Measurements from ENCODE around the gene BEX3.
"Not testable (repeated sequence)": the region's sequence is repeated elsewhere in the genome, so short reads cannot be mapped to it uniquely, and the experiment has no call there.

The BEX3 gene

DNA sequence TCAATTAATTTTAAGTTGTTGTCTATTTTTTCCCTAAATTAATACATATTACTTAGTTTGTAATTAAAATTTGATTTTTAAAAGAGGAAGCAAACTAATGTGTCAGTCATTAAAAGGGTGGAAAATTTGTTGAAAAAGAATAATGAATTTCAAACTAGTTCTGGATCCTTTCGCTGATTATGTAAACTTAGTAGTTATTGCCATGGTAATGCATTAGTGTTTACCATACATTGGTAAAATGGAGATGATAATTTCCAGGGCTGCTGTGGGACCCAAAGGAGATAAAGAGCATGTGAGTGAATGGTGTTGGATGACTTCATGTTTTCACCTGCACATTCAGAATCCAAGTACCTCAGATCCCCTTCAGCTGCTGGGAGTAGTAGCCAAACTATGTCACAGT lies 6.5 kb downstream of the BEX3 start:
- no peak for DNase-seq (ENCODE audit: low read depth)

DNA sequence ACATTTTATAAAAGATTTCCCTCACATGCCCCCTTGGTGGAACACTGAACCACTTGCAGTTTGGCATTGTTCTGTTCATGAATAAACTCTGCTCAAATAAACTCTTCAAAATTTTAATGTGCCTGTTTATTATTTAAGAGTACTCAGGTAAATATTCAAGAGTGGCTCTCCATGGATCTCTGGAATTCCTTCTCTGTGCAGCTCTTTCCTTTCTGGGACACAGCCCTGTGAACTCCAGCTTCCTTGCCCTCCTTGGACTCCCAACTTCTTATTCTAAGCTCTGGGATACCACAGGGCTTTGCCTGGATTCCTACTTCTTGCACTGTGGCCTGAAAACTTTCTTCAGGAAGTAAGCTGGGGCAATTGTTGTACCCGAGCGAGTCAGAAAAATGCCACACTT lies 8.3 kb downstream of the BEX3 start:
- DNase-seq (ENCODE audit: low read depth) = no peak

DNA sequence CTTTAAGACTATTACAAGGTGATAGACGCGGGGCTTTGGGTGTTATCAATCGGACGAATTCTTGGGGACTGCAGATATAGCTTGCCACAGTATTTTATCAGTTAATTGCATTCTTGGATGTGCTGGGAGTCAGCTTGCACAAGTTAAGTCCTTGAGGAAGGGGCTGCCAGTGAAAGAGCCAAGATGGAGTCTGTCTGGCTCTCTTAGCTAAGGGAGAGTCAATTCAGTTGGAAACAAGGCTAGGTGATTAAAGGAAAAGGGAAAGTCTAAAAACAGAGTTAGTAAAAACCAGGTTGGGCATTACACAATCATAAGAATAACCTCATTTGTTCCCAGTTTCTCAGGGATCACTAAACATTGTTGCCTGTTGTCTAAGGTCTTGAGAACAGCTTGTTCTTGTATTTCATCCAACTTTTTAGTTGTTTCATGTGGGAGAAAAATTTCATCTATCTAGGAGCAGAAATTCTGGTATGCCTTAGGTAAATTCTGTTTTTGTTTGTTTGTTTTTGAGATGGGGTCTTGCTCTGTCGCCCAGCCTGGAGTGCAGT lies 9.0 kb downstream of the BEX3 start:
- not testable (repeated sequence) for DNase-seq (ENCODE audit: low read depth)

DNA sequence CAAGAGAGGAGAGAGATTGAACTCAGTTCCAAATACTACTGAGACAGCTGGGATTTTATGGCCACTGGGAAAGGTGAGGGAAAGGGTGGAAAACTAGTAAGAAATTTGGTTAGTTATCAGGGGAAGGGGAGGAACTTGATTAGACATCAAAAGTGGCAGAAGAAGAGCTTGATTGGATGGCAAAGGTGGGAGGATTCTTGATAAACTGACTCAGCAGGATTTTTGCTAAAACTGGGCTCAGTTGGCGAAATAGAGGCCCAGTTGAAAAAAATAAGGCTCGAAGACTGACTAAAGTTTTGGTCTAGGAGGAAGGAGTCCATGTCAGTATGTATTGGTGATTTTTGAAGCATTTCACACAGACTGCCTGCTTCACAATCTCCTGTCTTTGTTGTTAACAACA lies 10.0 kb downstream of the BEX3 start:
- DNase-seq (ENCODE audit: low read depth) = no peak

DNA sequence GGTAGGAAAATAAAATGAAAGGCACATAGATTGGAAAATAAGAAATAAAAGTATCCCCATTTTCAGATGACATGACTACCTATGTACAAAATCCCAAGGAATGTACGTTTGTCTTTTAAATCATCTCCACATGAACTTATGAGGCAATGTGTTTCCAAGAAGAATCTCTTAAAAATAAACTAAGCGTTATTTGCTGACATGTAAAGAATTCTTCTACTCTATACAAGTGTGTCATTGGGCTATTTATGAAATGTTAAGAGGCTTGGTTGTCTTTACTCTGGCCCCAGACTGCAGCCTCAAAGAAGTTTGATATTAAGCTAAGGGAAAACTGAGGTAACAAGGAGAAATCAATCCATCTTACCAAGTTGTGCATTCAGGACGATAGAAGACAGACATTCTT lies 17.1 kb downstream of the BEX3 start:
- no peak for DNase-seq (ENCODE audit: low read depth)

DNA sequence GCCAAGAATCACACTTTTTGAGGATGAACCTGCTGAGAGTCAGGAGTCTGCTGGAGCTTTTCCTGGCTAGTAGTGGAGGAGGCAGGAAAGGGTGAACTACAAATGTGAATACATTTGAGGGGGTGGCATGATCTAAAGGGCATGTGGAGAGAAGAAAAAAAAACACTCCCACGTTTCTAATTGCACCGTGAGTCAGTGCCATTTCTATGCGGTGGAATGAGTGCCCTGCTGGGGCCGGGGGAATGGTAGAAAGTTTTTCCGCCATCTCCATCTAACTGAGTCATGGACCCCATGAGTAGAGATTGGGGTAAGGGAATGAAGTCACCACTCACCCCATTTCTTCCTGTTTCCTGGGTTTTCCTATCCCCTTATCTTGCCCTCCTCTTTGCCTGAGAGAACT lies 19.8 kb downstream of the BEX3 start:
- no peak for DNase-seq (ENCODE audit: low read depth)

DNA sequence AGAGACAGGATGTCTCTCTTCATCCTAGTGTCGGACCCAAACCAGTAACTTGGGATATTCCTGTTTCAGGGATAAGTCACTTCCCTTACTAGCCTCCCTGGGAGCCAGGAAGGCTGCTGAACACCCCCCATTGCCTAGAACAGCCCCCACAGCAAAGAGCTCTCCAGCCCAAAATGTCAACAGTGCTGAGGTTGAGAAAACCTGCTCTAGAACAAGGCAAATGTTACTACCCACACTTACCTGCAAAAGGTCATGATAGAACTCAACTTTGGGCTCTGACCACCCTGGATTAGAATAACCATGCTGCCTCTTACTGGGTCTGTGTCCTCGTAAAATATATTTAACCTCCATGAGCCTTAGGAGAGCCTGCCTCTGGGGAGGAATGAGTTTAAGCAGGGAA lies 20.3 kb downstream of the BEX3 start:
- no peak for DNase-seq (ENCODE audit: low read depth)

DNA sequence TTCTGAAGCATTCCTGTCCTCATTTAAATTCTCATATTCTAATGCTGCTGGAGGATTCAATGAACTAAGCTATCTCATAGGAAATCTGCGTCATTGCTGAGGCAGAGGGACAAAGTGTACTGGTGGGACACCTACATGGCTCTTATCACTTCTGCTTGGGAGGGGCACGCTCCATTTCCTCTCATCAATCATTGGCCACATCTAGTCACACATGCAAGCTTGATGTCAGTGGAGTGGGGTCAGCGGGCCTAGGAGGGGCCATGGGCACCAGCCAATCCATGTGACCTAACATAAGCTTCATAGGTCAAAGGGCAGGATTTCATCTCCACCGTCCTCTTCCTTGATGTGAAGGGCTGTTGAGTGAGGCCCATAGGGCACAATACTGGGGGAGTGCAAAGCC lies 21.4 kb downstream of the BEX3 start:
- no peak for DNase-seq (ENCODE audit: low read depth)

DNA sequence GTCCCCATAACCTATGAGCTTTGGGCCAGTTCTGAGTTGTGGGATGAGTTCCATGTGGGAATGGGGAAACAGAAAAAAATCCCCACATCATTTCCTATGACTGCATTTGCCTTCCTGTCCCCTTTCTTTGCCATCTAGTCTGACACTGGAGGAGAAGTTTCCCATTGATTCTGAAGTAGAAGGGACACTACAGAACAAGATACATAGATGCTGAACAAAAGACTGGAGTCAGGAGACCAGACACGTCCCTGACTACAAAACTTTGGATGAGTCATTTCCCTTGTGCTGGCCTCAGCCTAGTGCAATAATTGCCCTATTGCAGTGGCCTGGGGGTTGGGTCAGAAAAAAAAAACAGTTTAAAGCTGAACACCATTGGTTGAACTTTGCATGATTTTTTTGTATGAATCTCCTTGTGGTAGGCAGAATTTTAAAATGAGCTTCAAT lies 22.1 kb downstream of the BEX3 start:
- peak; percentile 44 for DNase-seq (ENCODE audit: low read depth)

DNA sequence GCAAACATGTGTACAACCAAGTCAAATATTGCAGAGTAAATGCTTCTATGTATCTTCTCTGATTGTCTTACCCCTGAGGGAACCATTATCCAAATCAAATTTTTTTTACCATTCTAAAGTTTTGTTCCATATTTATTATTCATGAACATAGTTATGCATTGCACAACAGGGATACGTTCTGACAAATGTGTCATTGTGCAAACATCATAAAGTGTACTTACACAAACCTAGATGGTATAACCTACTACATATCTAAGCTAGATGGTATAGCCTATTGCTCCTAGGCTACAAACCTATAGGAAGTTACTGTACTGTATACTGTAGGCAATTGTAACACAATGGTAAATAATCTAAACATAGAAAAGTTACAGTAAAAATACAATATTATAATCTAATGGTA lies 23.4 kb downstream of the BEX3 start:
- no peak for DNase-seq (ENCODE audit: low read depth)

DNA sequence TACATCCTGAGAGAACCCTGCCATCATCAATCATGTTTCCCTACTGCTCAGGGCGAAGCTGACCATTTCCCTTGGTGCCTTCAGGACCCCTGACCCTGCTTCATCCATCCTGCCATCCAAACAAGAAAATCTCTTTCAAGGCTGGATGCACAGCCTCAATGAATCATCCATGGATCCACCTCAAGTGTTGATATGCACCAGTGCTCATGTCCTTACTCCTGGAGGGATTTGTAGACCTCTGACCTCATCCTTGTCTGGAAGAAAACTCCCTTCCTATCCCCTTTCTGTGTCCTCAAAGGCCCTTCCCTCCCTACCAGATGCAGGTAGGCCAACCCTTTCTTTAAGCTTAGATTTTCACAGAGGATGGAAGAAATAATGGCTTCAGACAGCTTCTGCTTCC lies 24.6 kb downstream of the BEX3 start:
- no peak for DNase-seq (ENCODE audit: low read depth)

DNA sequence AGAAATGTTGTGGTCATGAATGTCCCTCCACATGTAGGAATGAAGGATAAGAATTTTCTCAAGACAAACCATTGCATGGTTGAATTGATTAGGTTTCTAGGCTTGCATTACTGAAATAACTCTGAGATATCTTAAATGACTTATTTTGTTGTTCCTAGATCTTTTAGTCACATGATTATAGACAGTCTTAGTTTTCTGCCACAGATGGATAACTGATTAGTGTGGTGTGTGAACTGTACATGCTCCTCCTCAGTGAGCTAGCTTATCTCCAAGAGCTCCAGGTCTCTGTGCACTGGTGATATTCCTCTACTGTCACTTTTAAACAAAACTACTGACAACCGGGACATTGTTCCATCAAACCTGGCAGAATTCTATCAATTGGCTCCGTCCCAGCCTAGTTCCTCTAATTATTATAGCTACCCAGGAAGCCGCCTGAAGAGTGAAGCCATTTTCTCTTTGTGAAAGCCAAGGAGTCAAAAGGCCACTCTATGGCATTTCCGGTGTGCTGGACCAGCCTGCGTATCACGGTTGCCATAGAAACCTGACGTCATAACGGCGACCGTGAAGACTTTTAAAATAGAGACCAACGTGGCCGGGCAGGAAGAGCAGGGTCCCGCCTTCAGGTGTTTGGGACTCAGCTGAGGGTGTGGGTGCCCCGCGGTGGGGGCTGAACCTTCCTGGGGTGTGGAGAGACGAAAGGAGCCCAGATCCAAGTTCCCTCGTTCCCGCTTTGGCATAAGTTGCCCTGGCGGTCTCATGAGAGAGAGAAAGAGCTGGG lies 28.1 kb downstream of the BEX3 start:
- DNase-seq (ENCODE audit: low read depth) = peak; percentile 27

DNA sequence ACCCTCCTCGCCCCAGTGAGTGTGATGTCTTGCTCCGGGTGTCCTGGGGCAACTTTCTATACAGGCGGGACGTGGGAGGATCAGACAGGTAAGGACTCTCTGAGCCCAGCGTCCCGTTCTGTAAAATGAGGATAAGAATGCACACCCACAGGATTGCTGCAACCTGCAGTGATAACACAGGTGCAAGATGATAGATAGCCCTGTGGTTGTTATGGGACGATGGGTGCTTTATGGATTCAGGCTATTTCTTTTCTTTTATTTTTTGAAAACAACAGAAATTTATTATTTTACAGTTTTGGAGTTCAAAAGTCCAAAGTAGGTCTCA lies 28.6 kb downstream of the BEX3 start:
- no peak for DNase-seq (ENCODE audit: low read depth)

DNA sequence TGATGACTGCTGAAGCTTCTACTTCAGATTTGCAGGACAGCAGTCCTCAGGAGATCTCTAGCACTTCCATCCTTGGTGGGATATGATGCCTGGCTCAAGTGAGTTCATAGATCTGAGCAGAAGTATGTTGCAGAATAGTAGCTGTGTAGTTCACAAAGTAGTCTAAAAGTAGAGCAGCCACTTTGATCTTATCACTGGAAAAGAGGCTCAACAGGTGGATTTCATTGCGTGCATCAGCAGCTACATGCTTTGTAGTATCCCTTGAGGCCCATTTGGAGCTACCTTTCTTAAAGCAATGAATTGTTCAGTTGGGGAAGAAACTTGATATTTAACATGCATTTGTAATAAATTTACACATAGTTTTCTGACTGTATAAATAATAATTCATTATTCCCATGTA lies 29.9 kb downstream of the BEX3 start:
- no peak for DNase-seq (ENCODE audit: low read depth)

DNA sequence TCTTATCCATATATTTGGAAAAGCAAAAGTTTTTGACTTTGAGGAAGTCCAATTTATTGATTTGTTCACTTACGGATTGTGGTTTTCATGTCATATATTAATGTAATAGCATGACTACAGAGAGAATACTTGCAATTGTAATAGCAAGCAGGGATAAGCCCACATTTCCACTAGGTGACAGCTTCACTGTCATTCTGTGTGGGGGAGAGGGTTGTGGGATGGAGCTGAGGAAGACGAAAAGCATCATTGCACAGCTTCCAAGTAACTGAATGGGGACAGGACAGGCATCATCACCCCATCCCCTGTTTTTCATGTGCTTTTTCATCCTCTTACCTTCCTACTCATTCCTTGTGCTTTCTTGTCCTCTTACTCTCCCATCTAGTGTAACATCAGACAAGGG lies 31.4 kb downstream of the BEX3 start:
- no peak for DNase-seq (ENCODE audit: low read depth)

DNA sequence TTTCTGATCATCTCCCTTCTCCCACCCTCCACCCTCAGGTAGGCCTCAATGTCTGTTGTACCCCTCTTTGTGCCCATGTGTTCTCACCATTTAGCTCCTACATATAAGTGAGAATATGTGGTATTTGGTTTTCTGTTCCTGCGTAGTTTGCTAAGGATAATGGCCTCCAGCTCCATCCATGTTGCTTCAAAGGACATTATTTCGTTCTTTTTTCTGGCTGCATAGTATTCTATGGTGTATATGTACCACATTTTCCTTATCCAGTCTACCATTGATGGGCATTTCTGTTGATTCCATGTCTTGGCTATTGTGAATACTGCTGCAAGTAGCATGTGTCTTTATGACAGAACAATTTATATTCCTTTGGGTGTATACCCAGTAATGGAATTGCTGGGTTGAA lies 35.4 kb downstream of the BEX3 start:
- not testable (repeated sequence) for DNase-seq (ENCODE audit: low read depth)

DNA sequence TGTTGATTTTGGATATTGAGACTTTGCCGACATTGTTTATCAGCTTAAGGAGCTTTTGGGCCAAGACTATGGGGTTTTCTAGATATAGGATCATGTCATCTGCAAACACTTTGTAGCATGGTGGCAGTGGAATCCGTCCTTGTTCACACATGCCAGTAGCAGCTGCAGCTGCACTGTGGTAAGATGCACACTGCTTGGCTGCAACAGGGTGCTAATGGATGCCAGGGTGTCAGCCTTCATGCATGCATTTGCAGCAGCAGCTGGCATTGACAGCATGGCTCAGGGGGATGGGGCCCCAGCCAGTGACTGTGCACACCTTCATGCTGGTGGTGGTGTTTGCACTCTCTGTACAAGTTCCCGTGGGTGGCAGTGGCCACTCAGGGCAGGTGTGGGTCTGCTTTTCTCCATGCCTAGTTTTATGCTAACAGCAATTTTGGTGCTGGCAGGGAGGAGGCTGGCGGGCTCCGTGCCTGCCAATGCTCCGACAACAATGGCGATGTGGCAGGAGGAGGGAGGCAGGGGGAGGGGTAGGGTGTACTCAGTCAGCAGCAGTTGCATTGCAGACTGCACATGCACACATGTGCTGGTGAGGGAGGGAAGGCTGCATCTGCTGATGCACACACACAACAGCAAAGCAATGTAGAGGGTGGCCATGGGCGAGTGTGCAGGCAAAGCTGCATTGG lies 37.5 kb downstream of the BEX3 start:
- DNase-seq (ENCODE audit: low read depth) = no peak

DNA sequence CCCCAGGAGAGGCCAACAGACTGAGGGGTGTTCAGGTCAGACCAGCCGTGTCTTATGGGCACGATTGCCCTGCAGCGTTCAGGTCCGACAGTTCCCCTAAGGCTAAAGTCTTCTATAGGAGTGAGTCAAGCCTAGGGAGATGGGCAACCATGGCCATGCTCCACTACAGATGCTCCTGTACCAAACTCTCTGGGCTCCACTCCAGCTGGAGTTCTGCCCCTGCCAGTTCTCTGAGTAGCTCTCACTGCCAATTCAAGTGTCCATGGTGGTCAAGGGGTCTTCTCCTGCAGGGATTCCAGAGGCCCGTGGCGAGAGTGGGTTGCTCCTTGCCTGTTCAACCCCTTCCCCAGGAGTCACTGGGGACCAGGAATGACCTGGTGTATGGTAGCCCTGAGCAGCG lies 38.2 kb downstream of the BEX3 start:
- DNase-seq (ENCODE audit: low read depth) = no peak

DNA sequence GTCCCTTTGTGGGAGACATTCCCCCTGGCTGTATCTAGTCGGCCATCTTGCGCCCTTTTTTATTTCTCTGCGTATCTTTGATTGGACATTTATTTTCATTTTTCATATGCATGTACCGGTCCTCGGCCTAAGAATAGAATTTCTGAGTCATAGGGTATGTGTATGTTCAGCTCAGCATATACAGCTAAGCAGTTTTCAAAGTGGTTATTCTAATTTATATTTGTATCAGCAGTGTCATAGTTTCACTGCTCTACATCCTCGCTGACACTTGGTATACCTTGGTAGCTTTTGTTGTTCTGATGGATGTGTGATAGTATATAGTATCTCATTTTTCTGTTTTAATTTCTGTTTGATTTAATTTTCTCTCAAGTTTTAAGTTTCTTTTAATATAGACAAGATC lies 38.7 kb downstream of the BEX3 start:
- DNase-seq (ENCODE audit: low read depth) = no peak

DNA sequence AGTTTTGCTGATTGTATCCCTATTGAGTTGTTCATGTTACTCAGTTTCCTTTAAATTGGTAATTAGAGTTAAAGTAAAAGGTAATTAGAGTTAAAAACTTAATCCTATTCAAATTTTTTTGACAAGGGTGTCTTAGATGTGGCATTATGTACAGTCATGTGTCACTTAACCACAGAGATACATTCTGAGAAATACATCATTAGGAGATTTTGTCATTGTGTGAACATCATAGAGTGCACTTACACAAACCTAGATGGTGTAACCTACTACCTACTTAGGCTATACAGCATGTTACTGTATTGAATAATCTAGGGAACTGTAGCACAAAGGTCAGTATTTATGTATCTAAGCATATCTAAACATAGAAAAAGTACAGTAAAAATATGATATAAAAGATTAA lies 39.2 kb downstream of the BEX3 start:
- DNase-seq (ENCODE audit: low read depth) = no peak

DNA sequence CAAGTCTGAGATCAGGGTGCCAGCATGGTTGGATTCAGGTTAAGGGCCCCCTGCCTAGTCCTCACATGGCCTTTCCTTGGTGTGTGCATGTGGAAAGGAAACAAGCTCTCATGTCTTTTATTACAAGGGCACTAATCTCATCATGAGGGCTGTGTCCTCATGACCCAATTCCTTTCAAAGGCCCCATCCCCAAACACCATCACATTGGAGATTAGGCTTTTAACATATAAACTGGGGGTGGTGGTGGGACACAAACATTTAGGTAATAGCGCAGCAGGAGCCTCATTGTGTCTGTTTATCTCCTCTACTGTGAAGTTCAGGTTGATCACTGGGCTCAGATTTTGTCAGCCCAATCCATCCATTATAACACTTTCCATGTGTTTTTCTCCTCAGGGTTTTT lies 41.0 kb downstream of the BEX3 start:
- no peak for DNase-seq (ENCODE audit: low read depth)

DNA sequence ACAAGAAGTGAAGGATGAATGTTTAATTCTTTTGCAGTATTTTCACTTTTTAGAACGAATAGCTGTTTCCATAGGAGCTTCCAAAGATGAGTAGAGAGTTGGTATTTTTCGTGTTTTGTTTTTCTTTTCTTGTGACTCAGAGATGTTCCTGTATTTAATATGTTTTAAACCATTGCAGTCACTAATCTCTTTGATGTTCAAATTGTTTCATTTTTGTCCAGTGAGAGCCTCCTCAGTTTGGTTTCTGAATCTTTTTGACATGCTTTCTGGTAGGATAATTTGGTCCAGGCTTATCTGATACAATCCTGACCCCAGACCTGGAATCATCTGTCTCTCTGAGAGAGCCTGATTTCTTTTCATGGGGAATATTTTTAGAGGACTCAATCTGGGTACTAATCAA lies 41.6 kb downstream of the BEX3 start:
- no peak for DNase-seq (ENCODE audit: low read depth)

DNA sequence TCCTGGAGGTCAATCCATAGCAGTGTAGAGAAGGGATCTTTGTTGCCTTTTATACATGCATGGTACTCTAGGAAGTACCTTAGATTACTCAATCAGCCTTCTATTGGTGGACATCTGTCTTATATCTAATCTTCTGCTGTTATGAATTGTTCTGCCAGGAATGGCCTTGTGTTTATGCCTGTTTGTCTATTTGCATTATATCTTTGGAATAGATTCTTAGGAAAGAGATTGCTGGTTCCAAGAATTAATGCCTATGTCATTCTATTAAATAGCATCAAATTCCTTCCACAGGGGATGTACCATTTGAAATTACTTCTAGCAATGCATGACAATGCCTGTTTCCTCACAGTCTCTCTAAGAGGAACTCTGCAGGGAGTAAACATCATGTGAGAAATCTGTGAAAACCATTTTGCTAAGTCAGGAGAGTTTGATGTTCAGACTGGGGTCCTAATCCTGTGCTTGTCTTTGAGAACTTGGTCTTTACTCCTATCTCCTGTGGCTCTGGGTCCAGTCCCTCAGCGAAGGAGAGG lies 42.5 kb downstream of the BEX3 start:
- no peak for DNase-seq (ENCODE audit: low read depth)
